Measurements from ENCODE around the gene BACH1. TPM values are rescaled to one million over a fixed set of nuclear protein-coding genes. Genes with fewer than 3 reads are reported as not detected.

BACH1 gene
- total and polyA plus RNA-seq, 4 experiments from 2014 or later: 19.1 to 49.0 (median 32.9) TPM

GRCh38 chr21:29312981-29313380, 14.3 kb downstream of the BACH1 start:
- Histone ChIP-seq H3K4me1 (ENCODE audit: insufficient read depth, low read length) (peaks cover 10% of the 10 kb centered on the region), H3K36me3 (ENCODE audit: insufficient read depth, low read length) (no peaks in the 10 kb centered on the region), H3K4me3 (ENCODE audit: low read length in 2 of 2) (no peak overlapping the region), H3K27me3 (ENCODE audit: insufficient read depth, low read length) (no peaks in the 10 kb centered on the region), H3K9me3 (ENCODE audit: control insufficient read depth in 1 of 2, low read length in 2 of 2) (no peaks in the 10 kb centered on the region), H3K27ac (ENCODE audit: low read depth, low read length) (no peak overlapping the region)
- ChIA-PET POLR2A (ENCODE audit: partially characterized antibody) (interaction anchor here (0.7 to 2.3 kb wide), 2 partner anchors 13 to 17 kb away, joined by 3 to 10 read pairs; partner anchors contain the start of gene BACH1), CTCF (ENCODE audit: partially characterized antibody) (interaction anchor here (2.2 kb wide), 1 partner anchor 13 kb away, joined by 11 read pairs; the partner anchor contains the start of gene BACH1)
- Mint-ChIP-seq H3K4me3 (no peak overlapping the region), H3K9me3 (no peaks in the 10 kb centered on the region), H3K27ac (no peak overlapping the region), H3K27me3 (no peaks in the 10 kb centered on the region), H3K36me3 (peaks cover 1 to 5% of the 10 kb centered on the region in 2 donors), H3K4me1 (peaks cover 42 to 74% (median 58%) of the 10 kb centered on the region in 4 donors)
- intact Hi-C loops (cut with micrococcal nuclease): no loop called here
- DNase-seq: no peak

GRCh38 chr21:29313662-29314408, 15.1 kb downstream of the BACH1 start:
- Mint-ChIP-seq H3K27ac (no peak overlapping the region), H3K36me3 (peaks cover 1 to 5% of the 10 kb centered on the region in 2 donors), H3K9me3 (no peaks in the 10 kb centered on the region), H3K27me3 (no peaks in the 10 kb centered on the region), H3K4me3 (peak overlapping the region in 1 of 8 donors; percentile 46), H3K4me1 (peaks cover 46 to 78% (median 59%) of the 10 kb centered on the region in 4 donors)
- no peaks in the 10 kb centered on the region for H3K9me3 ChIP-seq (ENCODE audit: control insufficient read depth in 1 of 2, low read length in 2 of 2)
- intact Hi-C loops (cut with micrococcal nuclease): no loop called here
- ChIA-PET CTCF (ENCODE audit: partially characterized antibody) (interaction anchor here (1.0 to 2.2 kb wide), 3 partner anchors 14 to 135 kb away, joined by 3 to 11 read pairs (median 3); partner anchors contain the start of gene BACH1), POLR2A (ENCODE audit: partially characterized antibody) (interaction anchor here (2.3 kb wide), 1 partner anchor 14 kb away, joined by 10 read pairs; the partner anchor contains the start of gene BACH1)
- H3K36me3 ChIP-seq (ENCODE audit: insufficient read depth, low read length): no peaks in the 10 kb centered on the region
- H3K4me3 ChIP-seq (ENCODE audit: low read length in 2 of 2): no peak overlapping the region
- H3K27me3 ChIP-seq (ENCODE audit: insufficient read depth, low read length): no peaks in the 10 kb centered on the region
- no peak overlapping the region for H3K27ac ChIP-seq (ENCODE audit: low read depth, low read length)
- no peak for DNase-seq
- peaks cover 10% of the 10 kb centered on the region for H3K4me1 ChIP-seq (ENCODE audit: insufficient read depth, low read length)

GRCh38 chr21:29315131-29315749, 16.5 kb downstream of the BACH1 start:
- Histone ChIP-seq H3K36me3 (ENCODE audit: insufficient read depth, low read length) (no peaks in the 10 kb centered on the region), H3K4me1 (ENCODE audit: insufficient read depth, low read length) (peaks cover 10% of the 10 kb centered on the region), H3K27ac (ENCODE audit: low read depth, low read length) (no peak overlapping the region), H3K27me3 (ENCODE audit: insufficient read depth, low read length) (no peaks in the 10 kb centered on the region), H3K4me3 (ENCODE audit: low read length in 2 of 2) (no peak overlapping the region), H3K9me3 (ENCODE audit: control insufficient read depth in 1 of 2, low read length in 2 of 2) (no peaks in the 10 kb centered on the region)
- H3K4me3 Mint-ChIP-seq: no peak overlapping the region
- H3K4me1 Mint-ChIP-seq: peaks cover 47 to 83% (median 61%) of the 10 kb centered on the region in 4 donors
- CTCF ChIA-PET (ENCODE audit: partially characterized antibody): interaction anchor here (1.0 to 2.2 kb wide), 3 partner anchors 15 to 134 kb away, joined by 3 to 11 read pairs (median 3); partner anchors contain the start of gene BACH1
- DNase-seq: no peak
- intact Hi-C loops (cut with micrococcal nuclease): no loop called here
- no peaks in the 10 kb centered on the region for H3K27me3 Mint-ChIP-seq
- peak overlapping the region in 2 of 7 donors; percentile 2 to 17 for H3K27ac Mint-ChIP-seq
- peaks cover 3 to 11% of the 10 kb centered on the region in 2 donors for H3K36me3 Mint-ChIP-seq
- POLR2A ChIA-PET (ENCODE audit: partially characterized antibody): no interaction called here
- no peaks in the 10 kb centered on the region for H3K9me3 Mint-ChIP-seq

GRCh38 chr21:29316029-29316742, 17.5 kb downstream of the BACH1 start:
- no peak overlapping the region for H3K4me3 Mint-ChIP-seq
- no peaks in the 10 kb centered on the region for H3K9me3 ChIP-seq (ENCODE audit: control insufficient read depth in 1 of 2, low read length in 2 of 2)
- intact Hi-C loops (cut with micrococcal nuclease): no loop called here
- H3K36me3 Mint-ChIP-seq: peaks cover 4 to 14% of the 10 kb centered on the region in 2 donors
- H3K4me1 ChIP-seq (ENCODE audit: insufficient read depth, low read length): peaks cover 10% of the 10 kb centered on the region
- ChIA-PET CTCF (ENCODE audit: partially characterized antibody) (no interaction called here), POLR2A (ENCODE audit: partially characterized antibody) (no interaction called here)
- H3K36me3 ChIP-seq (ENCODE audit: insufficient read depth, low read length): no peaks in the 10 kb centered on the region
- peaks cover 44 to 79% (median 57%) of the 10 kb centered on the region in 4 donors for H3K4me1 Mint-ChIP-seq
- H3K27me3 Mint-ChIP-seq: no peaks in the 10 kb centered on the region
- H3K9me3 Mint-ChIP-seq: peaks cover 0 to 2% (median 0%) of the 10 kb centered on the region in 8 donors
- H3K27ac ChIP-seq (ENCODE audit: low read depth, low read length): no peak overlapping the region
- no peak overlapping the region for H3K4me3 ChIP-seq (ENCODE audit: low read length in 2 of 2)
- no peaks in the 10 kb centered on the region for H3K27me3 ChIP-seq (ENCODE audit: insufficient read depth, low read length)
- H3K27ac Mint-ChIP-seq: peak overlapping the region in 2 of 7 donors; percentile 17 to 56
- DNase-seq: no peak

GRCh38 chr21:29316806-29317205, 18.1 kb downstream of the BACH1 start:
- H3K27me3 ChIP-seq (ENCODE audit: insufficient read depth, low read length): no peaks in the 10 kb centered on the region
- intact Hi-C loops (cut with micrococcal nuclease): no loop called here
- H3K27ac ChIP-seq (ENCODE audit: low read depth, low read length): no peak overlapping the region
- ChIA-PET POLR2A (ENCODE audit: partially characterized antibody) (no interaction called here), CTCF (ENCODE audit: partially characterized antibody) (interaction anchor here (0.6 to 1.3 kb wide), 2 partner anchors 17 to 22 kb away, joined by 3 to 7 read pairs; no protein-coding TSS in a partner anchor)
- Mint-ChIP-seq H3K36me3 (peaks cover 8 to 19% of the 10 kb centered on the region in 2 donors), H3K9me3 (peaks cover 0 to 3% (median 0%) of the 10 kb centered on the region in 8 donors), H3K4me3 (no peak overlapping the region), H3K4me1 (peaks cover 44 to 75% (median 57%) of the 10 kb centered on the region in 4 donors), H3K27ac (no peak overlapping the region), H3K27me3 (no peaks in the 10 kb centered on the region)
- H3K36me3 ChIP-seq (ENCODE audit: insufficient read depth, low read length): no peaks in the 10 kb centered on the region
- DNase-seq: no peak
- no peaks in the 10 kb centered on the region for H3K9me3 ChIP-seq (ENCODE audit: control insufficient read depth in 1 of 2, low read length in 2 of 2)
- H3K4me3 ChIP-seq (ENCODE audit: low read length in 2 of 2): no peak overlapping the region
- H3K4me1 ChIP-seq (ENCODE audit: insufficient read depth, low read length): peaks cover 10% of the 10 kb centered on the region

GRCh38 chr21:29318354-29318753, 19.6 kb downstream of the BACH1 start:
- peaks cover 35 to 68% (median 47%) of the 10 kb centered on the region in 4 donors for H3K4me1 Mint-ChIP-seq
- CTCF ChIA-PET (ENCODE audit: partially characterized antibody): interaction anchor here (1.2 to 1.7 kb wide), 2 partner anchors 30 to 58 kb away, joined by 3 to 4 read pairs; no protein-coding TSS in a partner anchor

More at GRCh38 chr21:29318354-29318753, 19.6 kb downstream of the BACH1 start:
- H3K9me3 Mint-ChIP-seq: peaks cover 0 to 3% (median 0%) of the 10 kb centered on the region in 8 donors
- Histone ChIP-seq H3K4me3 (ENCODE audit: low read length in 2 of 2) (no peak overlapping the region), H3K27ac (ENCODE audit: low read depth, low read length) (no peak overlapping the region), H3K27me3 (ENCODE audit: insufficient read depth, low read length) (no peaks in the 10 kb centered on the region), H3K9me3 (ENCODE audit: control insufficient read depth in 1 of 2, low read length in 2 of 2) (no peaks in the 10 kb centered on the region), H3K4me1 (ENCODE audit: insufficient read depth, low read length) (peaks cover 10% of the 10 kb centered on the region), H3K36me3 (ENCODE audit: insufficient read depth, low read length) (no peaks in the 10 kb centered on the region)
- no peaks in the 10 kb centered on the region for H3K27me3 Mint-ChIP-seq
- H3K27ac Mint-ChIP-seq: no peak overlapping the region
- POLR2A ChIA-PET (ENCODE audit: partially characterized antibody): interaction anchor here (1.2 kb wide), 1 partner anchor 23 kb away, joined by 3 read pairs; no protein-coding TSS in a partner anchor
- no peak overlapping the region for H3K4me3 Mint-ChIP-seq
- DNase-seq: no peak
- intact Hi-C loops (cut with micrococcal nuclease): no loop called here
- H3K36me3 Mint-ChIP-seq: peaks cover 18 to 31% of the 10 kb centered on the region in 2 donors

Data from CD4-positive, alpha-beta memory T cell (primary cell).